Measurements from ENCODE around the gene CYP24A1.

The CYP24A1 gene

DNA sequence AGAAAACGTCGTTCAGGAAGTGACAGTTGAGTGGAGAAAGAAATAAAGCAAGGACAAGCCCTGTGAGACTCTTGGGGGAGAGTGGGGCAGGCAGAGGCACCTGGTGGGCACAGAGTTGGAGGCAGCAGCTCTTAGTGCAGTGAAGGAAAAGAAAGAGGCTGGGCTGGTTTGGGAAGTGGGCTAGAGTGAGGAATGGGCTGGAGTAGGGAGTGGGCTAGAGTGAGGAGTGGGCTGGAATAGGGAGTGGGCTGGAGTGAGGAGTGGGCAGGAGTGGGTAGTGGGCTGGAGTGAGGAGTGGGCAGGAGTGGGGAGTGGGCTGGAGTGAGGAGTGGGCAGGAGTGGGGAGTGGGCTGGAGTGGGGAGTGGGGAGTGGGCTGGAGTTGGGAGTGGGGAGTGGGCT lies 59.7 kb downstream of the CYP24A1 start:
- DNase-seq (ENCODE audit: low read depth in 2 of 2), result no peak

DNA sequence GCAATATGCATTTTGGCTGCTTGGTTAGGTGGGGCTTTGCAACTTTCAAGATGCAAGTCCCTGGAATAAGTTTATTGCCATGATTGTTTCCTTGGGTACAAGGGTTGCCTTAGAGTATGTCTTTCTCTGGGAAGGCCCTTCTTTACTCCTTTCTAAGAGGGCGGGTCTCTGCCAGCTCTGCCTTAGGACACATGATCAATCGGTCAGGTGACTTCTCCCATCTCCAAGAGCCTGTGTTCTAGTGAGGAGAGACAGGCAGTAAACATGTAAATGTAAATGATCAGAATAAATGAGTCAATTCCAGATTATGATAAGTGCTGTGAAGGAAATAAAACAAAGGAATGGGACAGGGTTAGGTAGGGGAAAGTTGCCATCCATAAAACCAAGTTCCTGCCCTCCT lies 60.2 kb downstream of the CYP24A1 start:
- no peak for DNase-seq (ENCODE audit: low read depth in 2 of 2)

DNA sequence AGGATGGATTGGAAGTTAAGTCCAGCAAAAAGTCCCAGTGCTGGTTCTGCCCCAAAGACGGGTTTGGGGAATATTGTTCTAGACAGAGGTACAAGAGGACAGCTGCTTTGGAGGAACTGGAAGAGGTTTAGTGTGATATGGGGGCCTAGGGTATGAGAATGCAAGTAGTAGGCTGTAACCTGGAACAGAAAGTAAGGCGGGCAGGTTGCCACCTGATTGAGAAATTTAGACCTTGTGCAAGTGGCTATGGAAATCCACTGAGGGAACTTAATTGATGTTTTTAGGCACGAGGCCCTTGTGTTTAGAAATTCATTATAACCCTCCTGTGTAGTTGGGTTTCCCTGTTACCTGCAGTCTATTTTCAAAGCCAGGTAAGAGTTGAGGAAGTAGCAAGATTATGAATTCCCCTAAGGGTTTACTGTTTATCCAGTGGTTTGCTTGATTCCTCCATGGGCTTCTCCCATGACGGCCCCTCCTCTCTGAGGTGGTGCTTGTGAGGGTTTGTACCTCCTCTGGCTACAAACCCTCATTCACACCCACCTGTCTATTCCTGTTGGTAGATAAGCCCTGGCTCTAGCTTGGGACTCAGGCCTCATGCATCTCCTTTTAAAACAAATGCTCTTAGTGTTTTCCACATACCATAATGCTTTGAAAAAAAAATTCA lies 61.4 kb downstream of the CYP24A1 start:
- DNase-seq (ENCODE audit: low read depth in 2 of 2), result no peak

DNA sequence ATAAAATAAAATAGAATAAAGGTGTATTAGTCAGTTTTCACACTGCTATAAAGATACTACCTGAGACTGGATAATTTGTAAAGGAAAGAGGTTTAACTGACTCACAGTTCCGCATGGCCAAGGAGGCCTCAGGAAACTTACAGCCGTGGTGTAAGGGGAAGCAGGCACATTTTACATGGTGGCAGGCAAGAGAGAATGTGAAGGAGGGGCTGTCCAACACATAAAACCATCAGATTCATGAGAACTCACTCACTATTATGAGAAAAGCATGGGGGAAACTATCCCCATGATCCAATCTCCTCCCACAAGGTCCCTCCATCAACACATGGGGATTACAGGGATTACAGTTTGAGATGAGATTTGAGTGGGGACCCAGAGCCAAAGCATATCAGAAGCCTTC lies 62.3 kb downstream of the CYP24A1 start:
- DNase-seq (ENCODE audit: low read depth in 2 of 2), result no peak

DNA sequence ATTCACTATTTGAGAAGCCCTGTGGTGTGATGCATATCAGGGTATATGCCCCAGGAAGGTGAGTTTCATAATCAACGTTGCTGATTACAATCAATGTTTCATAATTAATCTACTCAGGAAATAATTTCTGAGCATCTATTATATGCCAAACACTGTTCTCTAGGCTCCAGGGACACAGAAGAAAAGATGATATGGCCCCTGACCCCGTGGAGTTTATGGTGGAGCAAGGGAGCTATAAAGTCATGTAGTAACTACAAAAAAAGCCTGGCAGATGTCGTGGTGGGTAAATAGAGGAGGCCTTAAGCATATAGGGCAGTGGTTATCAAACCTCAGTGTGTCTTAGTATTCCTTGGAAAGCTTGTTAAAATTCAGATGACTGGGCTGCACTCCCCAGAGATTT lies 63.3 kb downstream of the CYP24A1 start:
- no peak for DNase-seq (ENCODE audit: low read depth in 2 of 2)

DNA sequence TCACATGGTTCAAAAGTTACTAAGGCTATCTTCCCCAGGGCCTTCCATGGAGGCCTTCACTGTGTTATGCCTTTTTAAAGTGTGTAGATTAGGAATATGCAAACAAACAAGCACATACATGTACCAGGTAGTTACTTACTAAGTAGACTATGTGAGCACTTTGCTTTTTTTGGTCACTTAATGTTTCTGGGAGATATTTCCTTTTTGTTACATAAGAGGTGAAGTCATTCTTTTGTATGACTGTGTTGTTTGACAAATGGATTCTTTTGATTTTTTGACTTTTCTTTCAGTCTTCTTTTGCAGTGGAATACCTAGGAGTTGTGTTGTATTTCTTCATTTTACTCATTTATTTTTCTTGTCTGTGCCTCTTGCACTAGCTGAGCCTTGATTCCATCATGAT lies 63.7 kb downstream of the CYP24A1 start:
- DNase-seq (ENCODE audit: low read depth in 2 of 2), result no peak

DNA sequence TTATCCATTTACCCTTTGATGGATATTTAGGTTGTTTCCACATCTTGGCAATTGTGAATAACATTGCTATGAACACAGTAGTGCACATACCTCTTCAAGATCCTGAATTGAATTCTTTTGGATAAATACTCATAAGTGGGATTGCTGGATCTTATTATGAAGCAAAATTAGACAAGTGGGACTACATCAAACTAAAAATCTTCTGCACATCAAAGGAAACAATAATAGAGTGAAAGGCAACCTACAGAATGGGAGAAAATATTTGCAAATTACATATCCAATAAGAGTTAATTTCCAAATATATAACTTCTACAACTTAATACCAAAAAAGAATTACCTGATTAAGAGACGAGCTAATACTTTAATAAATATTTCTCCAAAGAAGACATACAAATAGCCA lies 65.0 kb downstream of the CYP24A1 start:
- DNase-seq (ENCODE audit: low read depth in 2 of 2), result no peak

DNA sequence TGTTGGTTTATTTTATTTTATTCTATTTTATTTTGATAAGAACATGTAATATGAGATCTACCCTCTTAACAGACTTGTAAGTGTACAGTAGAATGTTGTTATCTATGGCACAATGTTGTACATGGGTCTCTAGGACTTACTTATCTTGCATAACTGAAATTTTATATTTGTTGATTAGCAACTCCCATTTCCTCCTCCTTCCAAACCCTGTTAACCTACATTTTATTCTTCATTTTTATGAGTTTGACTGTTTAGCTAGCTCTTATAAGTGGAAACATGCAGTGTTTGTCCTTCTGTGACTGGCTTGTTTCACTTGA lies 65.5 kb downstream of the CYP24A1 start:
- DNase-seq (ENCODE audit: low read depth in 2 of 2), result no peak

DNA sequence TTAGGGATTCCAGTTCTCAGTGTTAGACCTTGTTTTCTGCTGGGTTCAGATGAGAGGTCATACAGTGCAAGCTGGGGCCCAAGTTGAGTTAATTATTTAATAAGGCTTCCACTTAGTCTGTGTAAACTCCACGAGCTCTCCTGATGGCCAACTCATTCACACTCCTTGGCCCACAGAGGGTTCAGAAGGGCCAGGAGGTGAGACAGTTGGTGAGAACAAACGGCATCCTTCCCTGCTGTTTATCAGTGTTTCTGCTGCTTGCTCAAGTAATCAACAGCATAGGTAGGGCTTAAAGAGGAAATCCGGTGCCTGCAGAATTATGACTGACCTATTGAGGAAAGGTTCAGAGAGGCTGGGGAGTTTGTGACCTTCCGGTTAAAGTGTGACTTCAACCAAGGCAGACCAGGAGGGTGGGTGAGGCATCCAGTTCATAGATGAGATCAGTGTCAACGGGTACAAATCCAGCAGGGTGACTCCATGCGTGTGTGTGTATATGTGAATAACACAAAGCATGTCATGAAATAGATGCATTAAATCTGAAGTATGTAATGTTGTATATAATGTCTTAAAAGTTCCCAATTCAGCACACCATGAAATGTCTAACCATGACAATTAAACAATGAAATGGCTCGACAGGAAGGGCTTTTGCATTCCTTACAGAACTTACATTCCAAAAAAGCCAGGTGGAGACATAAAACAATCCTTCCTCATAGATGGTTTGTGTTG lies 66.0 kb downstream of the CYP24A1 start:
- no peak for DNase-seq (ENCODE audit: low read depth in 2 of 2)

DNA sequence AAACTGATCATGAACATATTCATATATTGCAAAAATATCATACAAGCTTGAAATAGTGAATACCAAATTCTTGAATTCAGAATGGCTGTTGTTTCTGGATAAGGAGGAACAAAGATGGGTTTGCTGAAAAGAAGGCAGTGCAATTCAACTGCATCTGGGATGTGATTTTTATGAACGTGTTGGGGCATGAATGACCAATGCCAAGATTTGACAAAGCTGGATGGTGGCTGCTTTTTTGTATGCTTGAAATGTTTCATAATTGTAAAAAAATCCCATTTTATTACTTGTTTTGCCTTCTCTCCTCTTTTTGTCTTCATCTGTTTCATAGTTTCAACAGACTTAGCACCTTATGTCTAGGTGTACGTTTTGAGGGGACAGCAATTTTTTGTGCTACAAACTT lies 66.6 kb downstream of the CYP24A1 start:
- no peak for DNase-seq (ENCODE audit: low read depth in 2 of 2)

DNA sequence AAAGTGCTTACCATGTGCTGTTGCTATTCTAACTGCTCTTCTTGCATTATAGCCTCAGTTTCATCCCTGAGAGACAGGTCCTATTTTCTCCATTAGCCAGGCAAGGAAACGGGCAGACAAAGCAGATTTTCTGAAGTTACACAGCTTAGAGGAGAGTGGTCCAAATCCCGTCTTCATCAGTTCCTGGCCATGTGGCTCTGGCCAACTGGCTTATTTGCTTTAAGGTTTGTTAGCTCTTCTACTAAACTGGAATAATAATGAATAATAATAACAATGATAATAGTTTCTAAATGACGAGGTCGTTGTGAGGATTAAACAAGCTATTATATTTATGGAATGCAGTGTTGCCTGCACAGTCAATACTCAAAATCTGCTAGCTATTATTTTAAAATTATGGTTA lies 67.6 kb downstream of the CYP24A1 start:
- DNase-seq (ENCODE audit: low read depth in 2 of 2), result no peak

DNA sequence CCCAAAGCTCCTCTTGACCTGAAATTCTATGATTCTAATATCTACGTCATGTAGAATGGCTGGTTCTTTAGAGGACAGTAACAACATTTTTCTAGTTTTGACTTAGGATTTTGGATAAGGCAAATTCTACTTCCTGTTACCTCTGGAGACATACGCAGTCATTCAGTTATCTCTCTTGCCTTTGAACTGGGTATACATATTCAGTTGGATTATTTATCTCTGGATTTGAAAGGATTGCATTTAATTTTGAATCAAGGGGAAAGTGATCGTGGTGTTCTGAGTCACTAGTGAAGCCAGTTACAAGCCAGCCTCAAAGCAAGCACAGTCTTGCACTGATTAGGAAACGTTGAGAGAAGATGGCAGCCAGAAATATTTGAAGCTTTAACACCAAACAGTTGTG lies 68.1 kb downstream of the CYP24A1 start:
- DNase-seq (ENCODE audit: low read depth in 2 of 2), result no peak

DNA sequence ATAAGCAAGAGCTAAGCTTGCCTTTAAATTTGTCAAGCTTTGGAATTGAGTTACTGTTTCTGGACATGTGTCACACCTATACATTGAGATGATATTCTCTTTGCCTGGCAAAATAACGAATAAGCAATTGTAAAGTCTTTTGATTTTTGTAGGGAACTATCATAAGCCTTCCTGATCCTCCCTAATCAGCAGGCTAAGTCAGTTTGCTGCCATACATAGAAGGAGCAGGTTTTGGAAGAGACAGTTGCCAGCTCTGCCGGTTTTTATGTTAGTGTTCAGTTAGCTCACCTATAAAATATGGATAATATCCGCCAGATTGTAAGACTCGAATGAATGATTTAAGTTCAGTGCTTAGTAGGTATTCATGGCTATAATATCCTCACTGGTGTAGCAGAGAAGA lies 69.0 kb downstream of the CYP24A1 start:
- DNase-seq (ENCODE audit: low read depth in 2 of 2), result no peak

DNA sequence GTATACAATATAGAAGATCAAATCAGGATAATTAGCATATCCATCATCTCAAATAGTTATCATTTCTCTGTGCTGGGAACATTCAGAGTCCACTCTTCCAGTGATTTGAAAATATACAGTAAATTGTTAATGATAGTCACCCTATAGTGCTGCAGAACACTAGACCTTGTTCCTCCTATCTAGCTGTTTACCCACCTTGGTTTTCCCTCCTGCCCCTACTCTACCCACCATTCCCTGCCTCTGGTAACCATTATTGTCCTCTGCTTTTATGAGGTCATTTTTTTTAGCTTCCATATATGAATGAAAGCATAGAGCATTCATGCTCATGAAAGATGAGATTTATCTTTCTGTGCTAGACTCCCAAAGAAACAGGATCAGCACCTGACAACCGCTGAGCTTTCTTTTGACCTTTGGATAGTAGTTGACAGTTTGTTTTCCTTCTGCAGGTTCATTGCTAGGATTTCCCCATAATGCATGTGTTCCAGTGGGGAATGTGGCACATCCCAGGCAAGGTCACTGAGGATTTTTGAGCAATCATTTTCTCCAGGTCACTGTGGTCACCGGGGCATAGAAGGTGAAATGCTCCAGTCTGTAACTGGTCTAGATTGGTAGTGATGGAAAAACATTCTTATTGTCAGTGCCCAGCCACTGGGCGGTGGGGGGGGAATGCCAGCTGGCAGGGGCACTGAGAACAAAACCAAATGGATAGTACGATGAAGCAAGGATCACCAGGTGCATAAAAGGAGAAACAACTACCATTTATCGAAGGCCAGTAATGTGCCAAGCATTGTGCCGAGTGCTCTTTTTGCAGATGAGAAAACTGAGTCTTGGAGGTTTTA lies 69.8 kb downstream of the CYP24A1 start:
- DNase-seq (ENCODE audit: low read depth in 2 of 2), result no peak

All from fibroblast of skin of left biceps (primary cell).